ENCODE results near the gene NME7.

NME7 gene

DNA sequence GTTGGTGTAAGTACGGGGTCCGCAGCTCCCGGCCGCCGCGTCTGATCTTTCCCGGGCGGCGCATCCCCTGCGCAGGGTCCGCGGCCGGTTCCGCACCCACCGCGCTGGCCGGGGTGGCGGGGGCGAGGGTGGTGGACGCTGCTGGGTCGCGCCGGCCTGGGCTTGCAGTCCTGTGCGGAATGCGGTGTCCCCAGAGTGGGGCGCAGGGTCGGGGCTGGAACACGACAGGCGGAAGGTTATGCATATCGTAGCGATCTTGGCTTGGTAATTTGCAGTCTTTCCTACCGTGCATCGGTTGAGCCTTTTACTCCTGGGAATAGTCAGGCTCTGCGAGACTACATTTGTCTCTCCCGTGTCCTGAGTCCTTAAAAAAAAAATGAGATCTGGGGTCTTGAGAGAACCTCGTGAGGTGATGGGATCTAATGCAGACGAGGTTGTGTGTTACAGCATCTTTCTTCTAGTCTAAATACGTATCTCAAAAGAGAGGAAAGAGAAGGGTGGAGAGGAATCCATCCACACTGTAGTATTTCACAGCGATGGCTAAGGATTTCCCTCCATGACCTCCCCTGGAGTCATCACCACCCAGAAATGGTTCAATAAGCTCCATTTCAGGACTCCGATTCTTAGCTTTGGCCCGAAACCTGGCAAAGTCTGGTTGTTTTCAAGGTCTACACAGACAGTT, 260.5 kb downstream of the NME7 start:
- no peak for DNase-seq (ENCODE audit: low read depth, low spot score)

DNA sequence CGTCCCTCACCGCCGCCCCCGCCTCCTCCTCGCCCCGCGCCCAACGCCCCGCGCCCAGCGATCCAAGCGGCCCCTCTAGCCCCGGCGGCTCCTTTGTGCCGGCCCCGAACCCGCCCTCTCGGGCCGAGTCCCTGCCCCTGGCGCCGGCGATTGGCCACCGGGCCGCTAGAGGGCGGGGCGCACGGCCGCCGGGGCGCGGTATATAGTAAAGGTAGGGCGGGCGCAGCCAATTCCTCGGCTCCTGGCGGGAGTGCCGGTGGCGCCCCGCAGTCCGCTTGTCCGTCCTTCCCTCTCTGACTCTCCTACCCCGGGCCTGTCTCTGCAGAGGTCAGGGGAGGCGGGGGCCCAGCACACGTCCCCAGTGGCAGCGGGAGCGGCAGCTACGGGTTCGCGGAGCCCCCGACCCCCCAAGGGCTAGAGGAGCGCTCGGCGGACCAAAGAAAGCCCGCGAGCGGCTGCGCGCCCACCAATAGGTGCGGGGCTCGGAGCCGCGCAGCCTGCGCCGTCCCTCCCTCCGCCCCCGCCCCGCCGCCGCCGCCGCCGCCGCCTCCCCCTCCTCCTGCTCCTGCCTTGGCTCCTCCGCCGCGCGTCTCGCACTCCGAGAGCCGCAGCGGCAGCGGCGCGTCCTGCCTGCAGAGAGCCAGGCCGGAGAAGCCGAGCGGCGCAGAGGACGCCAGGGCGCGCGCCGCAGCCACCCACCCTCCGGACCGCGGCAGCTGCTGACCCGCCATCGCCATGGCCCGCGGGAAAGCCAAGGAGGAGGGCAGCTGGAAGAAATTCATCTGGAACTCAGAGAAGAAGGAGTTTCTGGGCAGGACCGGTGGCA, 261.3 kb downstream of the NME7 start, which contains the start of gene ATP1B1:
Gene ATP1B1 (plus strand): TSS at position 596 of the 826 bp plus-strand sequence. CDS start 140 bp downstream, at position 736.
- DNase-seq (ENCODE audit: low read depth, low spot score): peak; percentile 48

DNA sequence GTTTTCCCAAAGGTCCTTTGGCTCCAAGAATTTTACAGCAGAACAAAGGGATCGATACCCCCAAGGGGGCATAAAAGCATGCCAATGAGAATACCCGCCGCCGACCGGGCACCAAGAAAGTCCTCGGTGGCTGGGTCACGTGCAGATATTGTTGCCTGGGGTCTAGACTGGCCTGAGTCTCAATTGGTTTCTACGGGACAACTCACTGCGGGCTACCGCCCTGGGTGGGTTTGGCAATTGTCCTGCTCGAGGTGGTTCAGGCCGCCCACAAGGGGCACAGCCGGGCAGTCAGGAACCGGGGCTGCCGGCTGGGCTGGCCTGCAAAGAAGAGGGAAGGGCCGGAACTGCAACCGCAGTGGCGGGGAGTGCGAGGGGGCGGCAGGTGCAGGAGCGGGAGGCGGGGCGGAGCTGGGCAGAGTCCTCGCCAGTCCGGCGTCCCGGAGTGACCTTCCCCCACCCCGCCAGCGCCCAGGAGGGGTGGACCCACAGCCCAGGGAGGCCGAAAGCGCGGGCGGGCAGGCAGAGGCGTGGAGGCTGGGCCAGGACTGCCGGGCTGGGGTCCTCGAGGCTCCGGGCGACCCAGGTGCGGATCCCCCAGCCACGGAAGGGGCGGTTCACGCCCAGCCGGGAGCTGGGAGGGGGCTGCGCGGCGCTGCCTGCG, 262.0 kb downstream of the NME7 start:
- DNase-seq (ENCODE audit: low read depth, low spot score): no peak

DNA sequence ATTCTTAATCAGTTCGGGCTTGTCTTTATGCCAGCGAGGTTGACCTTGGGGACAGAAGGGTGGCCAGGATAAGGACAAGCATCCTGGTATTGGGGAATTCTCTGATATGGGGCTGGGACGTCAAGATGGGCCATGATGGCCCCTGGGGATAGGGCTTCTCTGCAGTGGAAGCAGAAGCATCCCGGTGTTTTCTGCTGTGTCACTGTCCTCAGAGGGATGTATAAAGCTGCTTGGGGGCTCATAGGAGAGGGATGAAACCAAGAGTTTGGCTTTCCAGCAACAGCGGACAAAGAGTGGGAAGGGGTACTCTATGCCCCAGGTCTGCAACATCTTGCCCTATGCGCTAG, 262.5 kb downstream of the NME7 start:
- no peak for DNase-seq (ENCODE audit: low read depth, low spot score)

DNA sequence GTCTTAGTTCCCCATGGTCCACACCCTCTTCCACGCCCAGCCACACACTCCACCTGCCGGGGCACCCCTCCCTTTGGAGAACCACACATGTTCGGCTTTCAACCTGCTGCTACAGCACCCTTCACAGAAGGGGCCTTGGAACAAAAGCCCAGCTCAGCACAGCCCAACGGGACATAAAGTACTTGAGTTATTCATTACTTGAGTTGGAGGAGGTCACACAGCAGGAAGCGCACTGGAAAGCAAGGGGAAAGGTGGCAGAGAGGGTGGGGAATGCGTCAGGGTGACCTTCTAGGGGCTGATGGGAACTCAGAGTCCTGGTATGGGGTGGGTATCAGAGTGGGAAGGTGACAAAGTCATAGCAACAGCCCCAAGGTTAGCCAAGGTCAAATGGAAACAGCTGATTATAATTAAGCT, 264.1 kb downstream of the NME7 start:
- DNase-seq (ENCODE audit: low read depth, low spot score): no peak

DNA sequence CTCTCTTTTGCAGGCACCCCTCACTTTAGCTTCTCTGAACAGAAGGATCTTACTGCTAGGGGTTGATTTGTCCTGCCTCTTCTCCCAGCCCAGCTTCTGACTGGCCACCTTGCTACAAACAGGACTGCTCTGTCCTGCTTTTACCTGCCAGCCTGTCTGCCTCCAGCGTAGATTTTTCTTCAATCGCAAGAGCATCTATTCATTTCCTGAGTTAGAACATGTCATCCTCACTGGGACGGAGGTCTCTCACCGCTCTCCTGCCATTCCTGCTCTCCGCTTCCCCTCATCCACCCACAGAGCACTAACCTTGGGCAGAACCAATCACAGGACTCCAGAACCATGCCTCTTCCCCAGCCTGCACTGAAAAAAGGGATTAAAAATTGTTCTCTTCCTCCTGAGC, 264.6 kb downstream of the NME7 start:
- DNase-seq (ENCODE audit: low read depth, low spot score): no peak

DNA sequence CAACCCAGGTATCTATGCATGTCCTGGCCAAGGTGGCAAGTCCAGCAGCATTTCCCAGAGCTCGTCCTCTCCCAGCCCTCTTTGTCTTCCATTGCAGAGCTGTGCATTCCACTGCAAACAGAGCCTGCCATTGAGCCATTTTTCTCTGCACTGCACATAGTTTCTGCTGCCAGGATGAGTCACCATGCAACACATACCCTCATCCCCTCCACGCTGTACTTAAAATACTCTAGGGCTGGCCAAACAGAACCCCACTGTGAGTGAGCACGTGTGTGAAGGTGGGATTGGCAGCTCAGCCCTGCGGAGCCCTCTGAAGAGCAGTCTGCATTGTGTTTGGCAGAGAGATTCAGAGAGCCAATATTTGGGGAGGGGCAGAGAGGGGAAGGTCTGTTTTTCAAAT, 265.0 kb downstream of the NME7 start:
- DNase-seq (ENCODE audit: low read depth, low spot score): no peak

DNA sequence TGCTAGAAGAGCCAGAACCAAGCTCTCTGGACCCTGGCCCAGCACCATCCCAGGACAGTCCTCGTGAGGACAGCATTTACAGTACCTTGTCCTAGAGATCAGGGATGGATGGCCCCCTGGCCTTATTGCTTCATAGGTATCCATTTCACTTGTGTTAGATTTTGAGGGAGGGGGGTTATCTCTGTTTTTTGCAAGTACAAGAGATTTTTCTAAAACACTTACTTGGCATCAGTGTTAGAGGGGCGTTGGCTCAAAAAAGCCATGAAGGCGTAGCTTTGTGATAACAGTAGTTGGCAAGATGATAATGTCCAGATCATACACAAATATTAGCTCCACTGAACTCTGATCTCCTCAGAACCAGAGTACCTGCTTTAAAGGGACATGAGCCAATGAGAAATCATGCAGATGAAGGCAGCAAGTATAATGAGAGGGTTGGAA, 266.9 kb downstream of the NME7 start:
- DNase-seq (ENCODE audit: low read depth, low spot score): no peak

DNA sequence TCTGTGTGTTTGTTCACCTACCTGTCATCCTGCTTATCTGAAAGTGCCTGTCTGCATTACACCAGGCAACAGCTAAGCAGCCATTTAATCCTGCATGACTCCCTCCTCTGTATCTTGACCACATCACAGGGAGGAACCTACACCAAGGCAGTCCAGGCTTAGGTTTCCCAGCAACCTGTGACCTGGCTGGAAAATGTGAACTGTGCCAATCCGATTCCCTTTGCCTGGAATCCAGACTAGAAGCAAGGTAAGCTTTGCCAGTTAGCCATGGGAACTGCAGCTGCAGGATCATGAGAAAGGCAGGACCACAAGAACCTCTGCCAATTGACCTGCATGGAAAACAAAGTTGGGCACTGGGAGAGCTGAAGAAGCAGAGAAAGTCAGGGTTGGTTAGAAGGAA, 267.4 kb downstream of the NME7 start:
- no peak for DNase-seq (ENCODE audit: low read depth, low spot score)

DNA sequence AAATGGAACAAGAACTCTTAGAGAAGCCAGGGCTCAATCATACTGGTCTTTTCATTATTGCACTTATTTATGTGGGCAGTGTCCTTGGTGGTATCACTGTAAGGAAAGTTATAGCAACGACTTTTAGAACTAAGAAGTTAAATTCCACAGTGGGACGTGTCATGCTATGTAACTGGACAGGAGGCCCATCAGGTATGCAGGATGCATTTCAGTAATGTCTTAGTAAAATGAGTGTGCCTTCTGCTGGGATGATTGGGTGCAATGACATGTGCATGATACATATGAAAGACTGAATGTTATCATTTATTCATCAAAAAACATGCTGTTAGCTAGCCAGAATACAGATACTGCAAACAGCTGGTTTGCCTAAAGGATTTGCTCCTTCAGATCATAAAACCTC, 268.0 kb downstream of the NME7 start:
- no peak for DNase-seq (ENCODE audit: low read depth, low spot score)

DNA sequence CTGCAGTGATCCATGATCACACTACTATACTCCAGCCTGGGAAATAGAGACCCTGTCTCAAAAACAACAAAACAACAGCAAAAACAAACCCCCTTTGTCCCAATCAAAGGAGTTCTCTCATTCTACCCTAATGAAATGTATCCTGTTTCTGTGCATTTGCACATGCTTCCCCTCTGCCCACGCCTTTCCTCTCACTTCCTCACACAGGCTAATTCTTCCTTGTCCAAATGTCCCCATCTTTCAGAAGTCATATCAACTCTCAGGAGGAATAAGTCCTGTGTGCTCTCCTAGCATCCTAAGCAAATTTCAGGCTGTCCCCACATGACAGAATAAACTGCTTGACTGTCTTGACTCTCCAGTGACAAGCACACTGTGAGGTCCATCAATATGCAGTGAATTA, 269.2 kb downstream of the NME7 start:
- DNase-seq (ENCODE audit: low read depth, low spot score): no peak

DNA sequence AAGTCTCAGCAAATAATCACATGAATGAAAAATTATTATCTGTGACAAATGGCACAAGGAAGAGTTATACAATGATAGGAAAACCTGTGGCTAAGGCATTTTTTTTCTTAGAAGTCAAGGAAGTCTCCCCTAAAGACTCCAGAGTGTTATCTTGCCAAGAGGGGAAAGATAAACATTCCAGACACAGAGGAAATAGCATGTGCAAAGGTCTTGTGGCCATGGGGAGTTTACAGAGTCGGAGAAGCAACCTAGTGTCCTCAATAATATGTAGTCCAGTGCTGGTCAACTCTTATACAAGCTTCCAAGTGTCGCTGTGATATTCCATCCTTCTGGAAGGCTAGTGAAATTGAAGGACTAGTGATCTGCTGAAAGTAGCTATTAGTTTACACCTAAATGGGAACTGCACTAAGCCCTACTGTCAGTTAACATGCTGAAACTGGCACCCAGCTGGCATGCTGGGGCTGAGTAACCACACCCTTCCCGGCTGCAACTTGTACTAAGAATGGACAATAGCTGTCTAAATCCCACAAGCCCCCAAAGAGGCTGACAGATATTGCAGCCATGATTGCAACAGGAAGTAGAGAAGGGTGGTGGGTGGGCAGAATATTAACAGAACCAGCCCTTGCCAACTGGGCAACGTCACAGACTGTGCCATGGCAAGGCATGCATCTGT, 272.6 kb downstream of the NME7 start:
- DNase-seq (ENCODE audit: low read depth, low spot score): no peak

DNA sequence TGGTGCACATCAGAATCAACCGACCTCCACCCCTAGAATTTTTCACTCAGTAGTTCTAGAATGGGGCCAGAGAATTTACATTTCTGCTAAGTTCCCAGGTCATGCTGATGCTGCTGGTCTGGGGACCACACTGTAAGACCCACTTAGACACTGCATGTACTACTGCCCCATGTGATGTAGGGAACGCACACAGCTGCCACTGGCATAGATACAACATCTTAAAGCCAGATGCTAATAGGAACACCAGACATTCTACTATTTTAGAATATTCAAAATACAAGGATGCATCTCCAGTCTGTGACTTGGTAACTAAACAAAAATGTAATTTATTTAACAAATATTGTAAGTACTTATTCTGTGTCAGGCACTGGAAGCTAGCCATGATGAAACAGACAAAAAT, 275.2 kb downstream of the NME7 start:
- DNase-seq (ENCODE audit: low read depth, low spot score): no peak

DNA sequence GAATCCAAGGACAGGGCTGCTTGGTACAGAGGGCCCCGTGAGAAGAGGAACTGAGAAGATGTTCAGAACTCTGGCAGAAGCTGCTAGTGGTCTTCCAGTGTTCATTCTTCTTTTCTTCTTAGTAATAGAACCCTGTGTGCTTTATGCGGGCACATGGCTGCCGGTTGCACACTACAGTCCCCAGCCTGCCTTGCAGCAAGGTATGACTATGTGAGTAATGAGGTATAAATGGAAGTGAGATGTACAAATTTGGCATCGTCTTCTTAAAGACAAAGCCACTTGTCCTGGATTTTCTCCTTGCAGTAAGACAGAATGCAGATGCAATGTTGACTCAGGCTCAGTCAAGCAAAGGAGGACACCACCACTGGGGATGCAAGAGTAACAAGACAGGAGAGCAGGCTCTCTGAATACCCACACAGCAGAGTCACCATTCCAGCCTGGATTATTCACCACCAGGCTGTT, 276.1 kb downstream of the NME7 start:
- DNase-seq (ENCODE audit: low read depth, low spot score): no peak

DNA sequence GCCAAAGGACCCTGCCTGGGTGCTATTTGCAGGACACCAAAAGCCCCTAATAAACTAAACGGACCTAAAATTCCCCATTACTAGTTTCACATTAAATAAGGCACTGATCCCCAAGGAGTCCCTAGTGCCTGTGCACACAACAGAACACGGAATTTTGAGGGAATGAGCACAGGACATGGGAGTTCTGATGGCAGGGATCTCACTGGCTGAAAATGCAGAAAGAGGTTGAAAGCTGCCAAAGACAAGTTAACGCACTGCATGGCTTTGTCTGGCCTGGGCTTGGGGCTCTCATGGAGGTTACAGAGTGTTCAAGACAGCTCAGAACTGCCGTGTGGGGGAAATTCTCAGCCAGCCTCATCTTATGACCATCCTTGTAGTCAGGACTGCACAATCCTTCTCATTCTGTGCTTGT, 276.7 kb downstream of the NME7 start:
- DNase-seq (ENCODE audit: low read depth, low spot score): no peak

DNA sequence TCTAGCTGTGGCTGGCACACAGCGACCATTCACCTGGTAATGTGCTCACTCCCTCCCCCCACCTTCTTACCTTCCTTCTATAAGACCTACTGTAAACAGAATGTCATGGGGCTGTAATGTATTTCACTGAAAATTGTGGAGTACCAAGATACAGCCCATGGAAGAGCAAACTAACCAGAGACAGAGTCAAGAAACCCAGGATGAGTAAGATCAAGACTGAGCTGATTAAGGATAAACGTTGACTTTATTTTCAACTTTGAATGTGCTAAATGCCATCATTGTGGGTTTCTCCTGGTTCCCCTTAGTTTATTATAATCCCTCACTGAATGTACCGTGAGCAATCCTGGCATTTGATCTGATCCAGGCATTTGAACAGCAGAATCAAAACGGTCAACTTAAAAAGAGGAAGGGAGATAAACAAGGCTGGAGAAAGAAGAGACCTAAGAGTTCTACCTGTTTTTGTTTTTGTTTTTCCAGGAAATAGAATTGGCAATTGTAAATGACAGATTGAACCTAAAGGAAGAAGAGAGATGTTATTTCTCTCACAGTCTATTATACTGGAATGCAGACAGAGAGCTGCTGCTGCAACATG, 277.2 kb downstream of the NME7 start:
- no peak for DNase-seq (ENCODE audit: low read depth, low spot score)

DNA sequence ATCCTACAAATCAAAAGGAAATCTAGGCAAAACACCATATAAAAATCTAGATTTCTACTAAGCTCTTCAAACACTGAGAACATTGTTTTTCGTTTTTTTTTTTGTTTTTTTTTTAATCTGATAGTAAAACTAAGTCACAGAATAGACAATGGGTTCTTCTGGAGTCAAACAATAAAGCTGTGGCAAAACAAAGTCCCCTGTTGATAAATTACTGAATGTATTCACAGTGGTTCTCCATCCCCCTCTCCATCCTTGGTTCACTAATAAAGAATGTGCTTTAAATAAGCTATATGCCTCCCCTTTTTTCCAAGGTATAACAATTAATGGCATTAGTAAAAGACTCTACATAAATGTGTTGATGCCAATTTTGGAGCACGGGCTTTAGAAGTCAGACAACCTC, 277.8 kb downstream of the NME7 start:
- DNase-seq (ENCODE audit: low read depth, low spot score): no peak

DNA sequence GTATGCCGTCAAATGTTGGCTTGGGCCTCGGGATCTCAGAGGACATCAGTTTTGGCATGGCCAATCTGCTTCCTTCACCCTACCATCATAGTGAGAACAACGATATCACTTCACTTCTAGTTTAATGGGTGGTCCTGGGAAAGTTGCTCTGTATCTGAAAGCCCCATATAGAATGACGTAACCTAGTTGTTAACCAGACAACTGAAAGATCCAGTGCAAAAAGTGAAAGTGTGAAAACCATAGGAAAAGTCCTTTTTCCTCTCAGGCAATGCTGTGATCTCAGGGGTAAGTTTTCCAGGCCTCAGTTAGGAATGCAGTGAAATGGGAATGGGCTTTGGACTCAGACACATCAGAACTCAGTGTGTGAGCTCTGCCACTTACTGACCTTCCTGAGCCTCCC, 279.7 kb downstream of the NME7 start:
- no peak for DNase-seq (ENCODE audit: low read depth, low spot score)

DNA sequence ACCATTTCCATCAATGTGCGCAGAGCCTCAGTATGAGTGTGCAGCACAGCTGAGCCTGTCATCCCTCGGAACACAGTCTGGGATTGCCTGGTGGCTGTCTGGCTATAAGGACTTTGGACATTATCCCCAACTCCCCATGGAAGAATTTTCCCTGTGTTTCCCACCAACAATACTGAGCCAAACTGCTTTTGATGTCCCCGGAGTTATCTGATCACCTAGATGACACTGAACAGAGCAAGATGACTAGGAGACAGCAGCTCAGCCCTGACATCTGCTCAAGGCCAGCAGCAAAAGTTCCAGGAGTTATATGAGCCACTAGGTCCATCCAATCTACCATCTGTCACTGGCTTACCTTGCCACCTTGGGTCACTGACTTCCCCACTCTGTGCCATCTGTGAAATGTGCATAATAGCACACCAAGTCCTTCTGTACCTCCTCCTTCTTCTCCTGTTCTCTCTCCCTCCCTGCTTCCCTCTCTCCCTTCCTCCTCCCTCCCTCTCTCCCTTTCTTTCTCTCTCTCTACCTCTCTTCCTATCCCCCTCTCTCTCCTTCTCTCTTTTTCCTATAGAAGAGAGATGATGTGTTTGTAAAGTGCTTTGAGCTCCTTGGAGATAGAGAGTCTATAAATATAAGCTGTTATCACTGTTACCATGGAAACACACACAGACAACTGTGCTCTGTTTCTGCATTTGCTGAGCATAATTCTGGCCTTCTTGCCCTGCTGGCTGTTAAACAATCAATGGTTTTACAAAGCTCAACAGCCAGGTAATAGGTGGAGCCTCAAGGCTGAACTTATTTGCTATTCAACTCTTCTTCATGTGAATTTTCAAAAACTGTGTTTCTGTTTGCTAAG, 280.8 kb downstream of the NME7 start:
- DNase-seq (ENCODE audit: low read depth, low spot score): no peak

DNA sequence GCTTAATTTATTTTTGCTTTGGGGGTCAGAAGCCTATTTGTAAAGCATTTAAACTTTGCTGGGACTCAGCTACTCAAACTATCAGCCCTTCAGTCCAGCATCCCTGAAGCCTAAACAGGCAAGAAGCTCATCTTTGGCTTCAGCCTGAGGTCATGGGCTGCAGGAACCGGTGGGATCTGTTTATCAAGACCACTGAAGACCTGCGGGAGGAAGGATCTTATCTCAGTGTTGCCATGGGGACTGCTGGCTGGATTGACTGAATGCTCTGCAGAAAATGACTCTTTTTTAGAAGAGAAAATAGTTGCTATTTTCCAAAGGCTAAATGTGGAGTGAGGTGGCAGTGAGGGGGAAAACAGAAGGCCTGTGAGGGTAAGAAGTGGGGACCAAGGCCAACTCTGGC, 281.7 kb downstream of the NME7 start:
- DNase-seq (ENCODE audit: low read depth, low spot score): no peak
